H1 (cell line): ENCODE results near the gene RASEF. TPM values are rescaled to one million over a fixed set of nuclear protein-coding genes. Genes with fewer than 3 reads are reported as not detected.

Experiments
- CTCF ChIA-PET: fragments of 300-600 bp; sonication (Branson Sonifier 250); formaldehyde crosslinking; loops from one replicate; lab custom pipeline; 2021; ENCODE audit not compliant: partially characterized antibody; lab: Charles Lee
- POLR2A ChIA-PET: fragments of 300-600 bp; sonication (Branson Sonifier 250); formaldehyde crosslinking; loops from one replicate; lab custom pipeline; 2021; ENCODE audit warnings: inconsistent platforms; ENCODE audit not compliant: partially characterized antibody; lab: Charles Lee
- DNase-seq, 2 experiments: peaks; one replicate each; pipeline versions ENCODE4 v3.0.0 to v3.0.0-alpha.2; 2010 to 2022; ENCODE audit warnings: low spot score in 2 of 2, low read depth in 1 of 2, mixed read lengths in 1 of 2
- FAIRE-seq: peaks from 2 replicates; lab custom pipeline; 2011; peaks lifted over from hg19 to GRCh38; lab: Jason Lieb, UNC
- H2AFZ ChIP-seq: 2 replicates; pipeline ENCODE4 v1.8.1; 2012; ENCODE audit warnings: low read length, inconsistent platforms
- H2AK5ac ChIP-seq: 2 replicates; pipeline ENCODE4 v1.6.1; 2013; ENCODE audit warnings: low read depth, low read length
- H2BK120ac ChIP-seq: replicated peaks from 2 replicates; pipeline ENCODE3; 2013; ENCODE audit warnings: low read depth, low read length, inconsistent platforms
- H2BK12ac ChIP-seq: 2 replicates; pipeline ENCODE4 v1.6.1; 2013; ENCODE audit warnings: low read depth, low read length
- H2BK15ac ChIP-seq: 2 replicates; pipeline ENCODE4 v1.6.1; 2013; ENCODE audit warnings: low read length
- H2BK20ac ChIP-seq: 2 replicates; pipeline ENCODE4 v1.6.1; 2013; ENCODE audit warnings: low read length
- H2BK5ac ChIP-seq: 2 replicates; pipeline ENCODE4 v1.6.1; 2013; ENCODE audit warnings: low read depth, low read length
- H3K14ac ChIP-seq: 2 replicates; pipeline ENCODE4 v1.6.1; 2013; ENCODE audit warnings: inconsistent platforms; ENCODE audit not compliant: insufficient read length
- H3K18ac ChIP-seq: 2 replicates; pipeline ENCODE4 v1.6.1; 2013; ENCODE audit warnings: low read length; ENCODE audit errors: extremely low read depth
- H3K23ac ChIP-seq: 2 replicates; pipeline ENCODE4 v1.6.1; 2013; ENCODE audit warnings: inconsistent platforms; ENCODE audit not compliant: insufficient read length
- H3K23me2 ChIP-seq: 2 replicates; pipeline ENCODE4 v1.6.1; 2013; ENCODE audit warnings: low read depth, low read length
- H3K27ac ChIP-seq: 2 replicates; pipeline ENCODE4 v1.6.1; 2011; ENCODE audit warnings: low read depth, low read length, inconsistent platforms
- H3K27me3 ChIP-seq, 4 experiments: replicated peaks in 1 of 4; 1 replicate in 1 of 4; 2 replicates in 3 of 4; pipeline versions ENCODE4 v1.6.1 to v1.8.1; 2011 to 2013; ENCODE audit warnings: low read length in 3 of 4, mild to moderate bottlenecking in 3 of 4, inconsistent platforms in 2 of 4, mixed read lengths in 2 of 4, moderate library complexity in 1 of 4; ENCODE audit not compliant: control insufficient read depth in 3 of 4, insufficient read depth in 3 of 4; ENCODE audit errors: extremely low read depth in 1 of 4
- H3K36me3 ChIP-seq, 4 experiments: 2 replicates each; pipeline versions ENCODE4 v1.6.1 to v1.8.1; 2011 to 2013; ENCODE audit warnings: mild to moderate bottlenecking in 4 of 4, low read length in 3 of 4, moderate library complexity in 2 of 4, control low read depth in 1 of 4, inconsistent platforms in 1 of 4; ENCODE audit not compliant: insufficient read depth in 4 of 4, control insufficient read depth in 2 of 4
- H3K4ac ChIP-seq: replicated peaks from 2 replicates; pipeline ENCODE3; 2013; ENCODE audit warnings: low read length, low read depth, mixed read lengths, inconsistent platforms; ENCODE audit not compliant: insufficient read length
- H3K4me1 ChIP-seq, 4 experiments: replicated peaks in 1 of 4; 1 replicate in 1 of 4; 2 replicates in 3 of 4; pipeline versions ENCODE4 v1.6.1 to v1.8.1; 2011 to 2013; ENCODE audit warnings: low read length in 3 of 4, inconsistent platforms in 2 of 4, mixed read lengths in 1 of 4; ENCODE audit not compliant: insufficient read depth in 4 of 4, control insufficient read depth in 3 of 4
- H3K4me2 ChIP-seq, 2 experiments: 2 replicates each; pipeline versions ENCODE4 v1.6.1 to v1.8.1; 2011 to 2013; ENCODE audit warnings: low read depth in 2 of 2, low read length in 2 of 2, control low read depth in 1 of 2, inconsistent platforms in 1 of 2, mild to moderate bottlenecking in 1 of 2; ENCODE audit not compliant: insufficient read depth in 1 of 2
- H3K4me3 ChIP-seq, 4 experiments: fragments of 200-600, 300-600 bp in 1 of 4; sonication (generic), shearing (Covaris generic), sonication (Bioruptor Twin) in 1 of 4; 2 replicates each; pipeline versions ENCODE4 v1.5.1 to v1.8.1; 2011 to 2016; ENCODE audit warnings: low read length in 4 of 4, low read depth in 3 of 4, control low read depth in 2 of 4, inconsistent platforms in 2 of 4, mild to moderate bottlenecking in 2 of 4, mixed read lengths in 1 of 4, moderate library complexity in 1 of 4; ENCODE audit not compliant: insufficient read depth in 2 of 4; ENCODE audit errors: extremely low read depth in 1 of 4
- H3K56ac ChIP-seq: replicated peaks from 2 replicates; pipeline ENCODE3; 2013; ENCODE audit warnings: low read depth, mild to moderate bottlenecking, mixed read lengths, low read length, inconsistent platforms; ENCODE audit not compliant: insufficient read length
- H3K79me1 ChIP-seq: 2 replicates; pipeline ENCODE4 v1.6.1; 2013; ENCODE audit warnings: low read depth, low read length, control low read depth
- H3K79me2 ChIP-seq, 2 experiments: 2 replicates each; pipeline versions ENCODE4 v1.6.1 to v1.8.1; 2012 to 2013; ENCODE audit warnings: low read length in 2 of 2, mild to moderate bottlenecking in 2 of 2, inconsistent platforms in 1 of 2; ENCODE audit not compliant: insufficient read depth in 2 of 2, control insufficient read depth in 1 of 2
- H3K9ac ChIP-seq, 4 experiments: replicated peaks in 1 of 4; 1 replicate in 1 of 4; 2 replicates in 3 of 4; pipeline versions ENCODE4 v1.6.1 to v1.8.1; 2011 to 2013; ENCODE audit warnings: low read depth in 3 of 4, low read length in 3 of 4, control low read depth in 2 of 4, mild to moderate bottlenecking in 2 of 4, moderate library complexity in 2 of 4, inconsistent platforms in 1 of 4; ENCODE audit errors: extremely low read depth in 1 of 4
- H3K9me3 ChIP-seq, 2 experiments: 2 replicates each; pipeline versions ENCODE4 v1.6.1 to v1.8.1; 2012 to 2013; ENCODE audit warnings: mild to moderate bottlenecking in 2 of 2, moderate library complexity in 2 of 2, control low read depth in 1 of 2, inconsistent platforms in 1 of 2, low read depth in 1 of 2, low read length in 1 of 2, mixed read lengths in 1 of 2; ENCODE audit not compliant: insufficient read depth in 2 of 2
- H4K20me1 ChIP-seq, 2 experiments: replicated peaks in 1 of 2; 2 replicates each; pipeline versions ENCODE3 to v1.8.1; 2011 to 2013; ENCODE audit warnings: inconsistent platforms in 2 of 2, low read length in 2 of 2, mild to moderate bottlenecking in 1 of 2; ENCODE audit not compliant: insufficient read depth in 2 of 2, control insufficient read depth in 1 of 2
- H4K5ac ChIP-seq: 2 replicates; pipeline ENCODE4 v1.6.1; 2013; ENCODE audit warnings: low read length, low read depth, mixed read lengths, inconsistent platforms; ENCODE audit not compliant: insufficient read length
- H4K8ac ChIP-seq: 2 replicates; pipeline ENCODE4 v1.8.0; 2013; ENCODE audit warnings: mild to moderate bottlenecking, moderate library complexity, low read length, inconsistent platforms; ENCODE audit not compliant: insufficient read depth; ENCODE audit errors: extremely low read depth
- H4K91ac ChIP-seq: replicated peaks from 2 replicates; pipeline ENCODE3; 2013; ENCODE audit warnings: low read length, mixed read lengths, inconsistent platforms; ENCODE audit not compliant: insufficient read length
- BACH1 ChIP-seq: IDR thresholded peaks from 2 replicates; pipeline ENCODE4 v1.6.1; 2012; ENCODE audit warnings: low read length, improper control_type of control experiment
- CREB1 ChIP-seq: IDR thresholded peaks from 2 replicates; pipeline ENCODE4 v1.6.1; 2012; ENCODE audit warnings: inconsistent platforms
- CTBP2 ChIP-seq: IDR thresholded peaks from 2 replicates; pipeline ENCODE4 v1.7.0; 2011; ENCODE audit warnings: borderline replicate concordance, mild to moderate bottlenecking, moderate library complexity, mixed read lengths, low read length; ENCODE audit not compliant: insufficient read depth, insufficient read length
- FOSL1 ChIP-seq: IDR thresholded peaks from 2 replicates; pipeline ENCODE4 v1.6.1; 2011; ENCODE audit warnings: mild to moderate bottlenecking, low read depth, low read length, moderate library complexity; ENCODE audit not compliant: insufficient read depth
- GTF2F1 ChIP-seq: IDR thresholded peaks from 2 replicates; pipeline ENCODE4 v1.6.1; 2012; ENCODE audit warnings: low read depth, low read length, improper control_type of control experiment, borderline replicate concordance
- JUND ChIP-seq: IDR thresholded peaks from 2 replicates; pipeline ENCODE4 v1.6.1; 2011; ENCODE audit warnings: mild to moderate bottlenecking, improper control_type of control experiment, low read length
- KDM1A ChIP-seq: fragments of 200-600, 300-600 bp; sonication (generic); IDR thresholded peaks from 2 replicates; pipeline ENCODE4 v1.7.1; 2016; ENCODE audit warnings: mild to moderate bottlenecking, low read length, borderline replicate concordance
- NANOG ChIP-seq: IDR thresholded peaks from 2 replicates; pipeline ENCODE4 v1.6.1; 2011; ENCODE audit warnings: low read length, low read depth, mild to moderate bottlenecking, inconsistent platforms; ENCODE audit not compliant: insufficient read depth, poor library complexity, severe bottlenecking
- TBP ChIP-seq: IDR thresholded peaks from 2 replicates; pipeline ENCODE4 v1.6.1; 2011; ENCODE audit warnings: low read depth, low read length, improper control_type of control experiment
- TEAD4 ChIP-seq: IDR thresholded peaks from 2 replicates; pipeline ENCODE4 v1.6.1; 2012; ENCODE audit warnings: low read depth, low read length, inconsistent platforms, mixed read lengths
- ZNF274 ChIP-seq: IDR thresholded peaks from 2 replicates; pipeline ENCODE4 v1.7.0; 2012; ENCODE audit warnings: low read length, borderline replicate concordance; ENCODE audit errors: extremely low read depth
- polyA plus RNA-seq, 7 experiments: library from polyadenylated mRNA; depleted of rRNA in 3 of 7; stranded (reverse) in 5 of 7; unstranded in 2 of 7; fragments of >200 nt in 5 of 7; fragments of 200-250 nt in 2 of 7; gene quantifications; 1 replicate in 5 of 7; 2 replicates in 1 of 7; 4 replicates in 1 of 7; pipeline versions ENCODE4 v1.2.1 to v1.2.3, GENCODE V29; 2011 to 2013; ENCODE audit warnings: missing spikeins in 2 of 7, mixed read lengths in 2 of 7
- total RNA-seq: library from RNA; stranded (reverse); fragmentation: NEBNext Ultra II Directional; extraction: Animal tissue kit (Norgen Biotek cat#: 25700); gene quantifications from 2 replicates; pipeline ENCODE4 v1.2.1, GENCODE V29; 2021
- TF ChIP-seq, protein P1 (sequence below): IDR thresholded peaks from 2 replicates; pipeline ENCODE4 v1.6.1; 2011; ENCODE audit warnings: low read length, improper control_type of control experiment
- TF ChIP-seq, protein P2 (sequence below): IDR thresholded peaks from 2 replicates; pipeline ENCODE4 v1.6.1; 2012; ENCODE audit warnings: low read length, inconsistent platforms

RASEF gene
- total and polyA plus RNA-seq, 2 of the 8 experiments (the other 6 are each of a cell fraction or from before 2014, with no cell fraction given): 1.1 to 4.6 TPM

GRCh38 chr9:83011611-83012010 is 51.3 kb downstream of the RASEF start:
- H2BK20ac ChIP-seq: no peak overlapping the region
- H3K9ac ChIP-seq: no peak overlapping the region
- no peak overlapping the region for H2BK15ac ChIP-seq
- H2BK120ac ChIP-seq: no peak overlapping the region
- no peak for FAIRE-seq
- no peak overlapping the region for H2BK12ac ChIP-seq
- H4K20me1 ChIP-seq: no peaks in the 10 kb centered on the region
- H2AK5ac ChIP-seq: no peak overlapping the region
- H3K79me1 ChIP-seq: no peaks in the 10 kb centered on the region
- no peak overlapping the region for H3K4me3 ChIP-seq
- H3K27ac ChIP-seq: no peak overlapping the region
- no peak overlapping the region for H3K56ac ChIP-seq
- no peak overlapping the region for H3K18ac ChIP-seq
- ChIA-PET CTCF (no interaction called here), POLR2A (interaction anchor here (0.6 kb wide), 1 partner anchor 515 kb away, joined by 3 read pairs; no protein-coding TSS in a partner anchor)
- H2BK5ac ChIP-seq: no peak overlapping the region
- no peak overlapping the region for H2AFZ ChIP-seq
- no peaks in the 10 kb centered on the region for H3K4me1 ChIP-seq
- H3K9me3 ChIP-seq: no peaks in the 10 kb centered on the region
- no peak overlapping the region for H3K4ac ChIP-seq
- DNase-seq: no peak
- H3K27me3 ChIP-seq: no peaks in the 10 kb centered on the region
- no peak overlapping the region for H3K4me2 ChIP-seq
- H3K23ac ChIP-seq: no peak overlapping the region
- H3K14ac ChIP-seq: no peak overlapping the region
- H3K36me3 ChIP-seq: no peaks in the 10 kb centered on the region
- H4K5ac ChIP-seq: no peak overlapping the region
- no peaks in the 10 kb centered on the region for H3K79me2 ChIP-seq
- H4K8ac ChIP-seq: no peak overlapping the region
- no peaks in the 10 kb centered on the region for H3K23me2 ChIP-seq
- H4K91ac ChIP-seq: no peak overlapping the region
- TF ChIP-seq NANOG (no peak), TEAD4 (no peak), FOSL1 (no peak), TBP (no peak), CREB1 (no peak), BACH1 (no peak), GTF2F1 (no peak), ZNF274 (no peak), KDM1A (no peak), JUND (no peak), CTBP2 (no peak)
- TF ChIP-seq, protein P1, sequence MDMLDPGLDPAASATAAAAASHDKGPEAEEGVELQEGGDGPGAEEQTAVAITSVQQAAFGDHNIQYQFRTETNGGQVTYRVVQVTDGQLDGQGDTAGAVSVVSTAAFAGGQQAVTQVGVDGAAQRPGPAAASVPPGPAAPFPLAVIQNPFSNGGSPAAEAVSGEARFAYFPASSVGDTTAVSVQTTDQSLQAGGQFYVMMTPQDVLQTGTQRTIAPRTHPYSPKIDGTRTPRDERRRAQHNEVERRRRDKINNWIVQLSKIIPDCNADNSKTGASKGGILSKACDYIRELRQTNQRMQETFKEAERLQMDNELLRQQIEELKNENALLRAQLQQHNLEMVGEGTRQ: no peak
- TF ChIP-seq, protein P2, sequence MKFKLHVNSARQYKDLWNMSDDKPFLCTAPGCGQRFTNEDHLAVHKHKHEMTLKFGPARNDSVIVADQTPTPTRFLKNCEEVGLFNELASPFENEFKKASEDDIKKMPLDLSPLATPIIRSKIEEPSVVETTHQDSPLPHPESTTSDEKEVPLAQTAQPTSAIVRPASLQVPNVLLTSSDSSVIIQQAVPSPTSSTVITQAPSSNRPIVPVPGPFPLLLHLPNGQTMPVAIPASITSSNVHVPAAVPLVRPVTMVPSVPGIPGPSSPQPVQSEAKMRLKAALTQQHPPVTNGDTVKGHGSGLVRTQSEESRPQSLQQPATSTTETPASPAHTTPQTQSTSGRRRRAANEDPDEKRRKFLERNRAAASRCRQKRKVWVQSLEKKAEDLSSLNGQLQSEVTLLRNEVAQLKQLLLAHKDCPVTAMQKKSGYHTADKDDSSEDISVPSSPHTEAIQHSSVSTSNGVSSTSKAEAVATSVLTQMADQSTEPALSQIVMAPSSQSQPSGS: no peak
